ENCODE results near the gene ATOX1. TPM values are rescaled to one million over a fixed set of nuclear protein-coding genes. Genes with fewer than 3 reads are reported as not detected.

Gene ATOX1
- total RNA-seq, 2 donors from 2014 or later = 54.6 to 62.4 TPM

DNA sequence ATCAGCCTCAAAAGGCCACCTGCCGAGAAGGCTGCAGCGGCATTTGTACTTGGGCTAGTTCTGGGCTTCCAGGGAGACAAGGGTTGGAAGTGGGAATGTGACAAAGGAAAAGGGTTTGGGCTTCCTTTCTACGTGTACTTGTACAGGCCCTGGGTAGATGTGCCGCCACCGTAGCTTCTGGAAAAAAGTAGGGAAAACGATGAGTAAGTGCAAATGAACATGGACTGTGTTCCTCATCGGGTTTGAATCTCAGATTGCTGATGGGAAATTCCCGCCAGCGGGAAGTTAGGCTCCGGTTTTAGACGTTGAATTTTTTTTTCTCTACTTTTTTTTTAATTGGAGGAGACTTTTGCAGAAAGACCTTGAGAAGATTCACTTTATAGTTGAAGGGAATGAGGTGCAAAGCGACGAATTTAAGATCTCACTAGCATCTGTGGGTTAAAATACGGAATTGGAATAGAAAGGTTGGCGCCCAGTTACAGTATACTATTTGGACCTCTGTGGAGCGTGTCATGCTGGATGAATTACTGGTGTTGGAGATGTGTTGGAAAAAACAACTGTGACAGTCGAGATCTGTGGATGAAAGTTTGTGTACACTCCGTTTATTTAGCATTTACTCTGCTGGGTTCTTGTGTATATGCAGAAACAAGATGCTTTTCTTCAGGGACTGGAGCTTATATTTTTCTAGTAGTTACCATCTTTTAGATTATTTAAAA is 14.6 kb upstream of the ATOX1 start:
- Histone ChIP-seq H3K36me3 (no peaks in the 10 kb centered on the region), H3K27me3 (no peaks in the 10 kb centered on the region), H3K9ac (ENCODE audit: low read depth in 2 of 2, low read length in 2 of 2) (peak overlapping the region; percentile 81 to 97), H3K9me3 (no peaks in the 10 kb centered on the region), H3K27ac (peak overlapping the region; percentile 92), H3K4me1 (peaks cover 10% of the 10 kb centered on the region), H3K4me3 (peak overlapping the region; percentile 75)
- TF ChIP-seq, protein P1, sequence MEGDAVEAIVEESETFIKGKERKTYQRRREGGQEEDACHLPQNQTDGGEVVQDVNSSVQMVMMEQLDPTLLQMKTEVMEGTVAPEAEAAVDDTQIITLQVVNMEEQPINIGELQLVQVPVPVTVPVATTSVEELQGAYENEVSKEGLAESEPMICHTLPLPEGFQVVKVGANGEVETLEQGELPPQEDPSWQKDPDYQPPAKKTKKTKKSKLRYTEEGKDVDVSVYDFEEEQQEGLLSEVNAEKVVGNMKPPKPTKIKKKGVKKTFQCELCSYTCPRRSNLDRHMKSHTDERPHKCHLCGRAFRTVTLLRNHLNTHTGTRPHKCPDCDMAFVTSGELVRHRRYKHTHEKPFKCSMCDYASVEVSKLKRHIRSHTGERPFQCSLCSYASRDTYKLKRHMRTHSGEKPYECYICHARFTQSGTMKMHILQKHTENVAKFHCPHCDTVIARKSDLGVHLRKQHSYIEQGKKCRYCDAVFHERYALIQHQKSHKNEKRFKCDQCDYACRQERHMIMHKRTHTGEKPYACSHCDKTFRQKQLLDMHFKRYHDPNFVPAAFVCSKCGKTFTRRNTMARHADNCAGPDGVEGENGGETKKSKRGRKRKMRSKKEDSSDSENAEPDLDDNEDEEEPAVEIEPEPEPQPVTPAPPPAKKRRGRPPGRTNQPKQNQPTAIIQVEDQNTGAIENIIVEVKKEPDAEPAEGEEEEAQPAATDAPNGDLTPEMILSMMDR (IDR thresholded peaks at IDR 0.05) = no peak
- intact Hi-C loops (cut with DNase I) = no loop called here
- DNase-seq = no peak

DNA sequence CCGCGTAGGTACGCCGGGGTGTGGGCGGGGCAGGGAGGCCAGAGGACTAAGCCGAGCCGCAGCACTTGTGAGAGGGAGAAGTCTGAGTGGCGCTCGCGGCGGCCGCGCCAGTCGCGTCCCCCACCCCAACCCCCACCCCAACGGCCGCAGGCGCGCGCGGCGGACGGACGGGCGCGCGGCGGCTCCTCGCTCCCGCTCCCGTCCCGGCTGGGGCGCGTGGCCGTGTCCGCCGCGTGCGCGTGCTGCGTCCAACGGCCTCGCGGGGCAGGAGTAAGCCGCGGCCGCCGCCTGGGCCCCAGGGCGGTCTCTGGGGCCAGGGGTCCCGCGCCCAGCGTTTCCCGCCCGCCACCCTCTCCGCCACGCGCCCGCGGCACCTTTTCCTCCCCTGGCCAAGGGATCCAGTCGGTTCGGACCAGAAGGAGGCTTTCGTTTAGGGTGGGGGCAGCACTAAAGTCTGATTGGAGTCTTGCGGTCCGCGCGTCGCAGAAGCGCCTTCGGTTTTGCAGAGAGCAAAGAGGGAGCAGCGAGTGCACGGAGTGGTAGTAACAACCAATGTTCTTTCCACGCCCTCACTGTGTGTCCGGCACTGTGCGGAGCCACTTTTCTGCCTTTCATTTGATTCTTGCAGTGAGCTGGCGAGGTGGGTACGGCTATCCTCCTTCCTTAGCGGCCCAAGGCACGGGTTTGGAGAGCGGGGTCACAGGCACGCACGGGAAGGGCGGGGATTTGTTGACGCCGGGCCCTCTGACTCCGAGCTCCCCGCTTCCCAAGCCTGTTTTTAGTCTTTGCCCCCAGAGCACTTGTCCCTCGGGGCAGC is 13.8 kb upstream of the ATOX1 start:
- DNase-seq = peak; percentile 65
- peak overlapping the region; percentile 92 for H3K27ac ChIP-seq
- H3K9ac ChIP-seq (ENCODE audit: low read depth in 2 of 2, low read length in 2 of 2) = peak overlapping the region; percentile 81 to 97
- H3K4me1 ChIP-seq = peaks cover 10% of the 10 kb centered on the region
- intact Hi-C loops (cut with DNase I) = no loop called here
- no peaks in the 10 kb centered on the region for H3K9me3 ChIP-seq
- TF ChIP-seq, protein P1 (IDR thresholded peaks at IDR 0.05) = no peak
- H3K4me3 ChIP-seq = peak overlapping the region; percentile 75
- no peaks in the 10 kb centered on the region for H3K27me3 ChIP-seq
- H3K36me3 ChIP-seq = no peaks in the 10 kb centered on the region

DNA sequence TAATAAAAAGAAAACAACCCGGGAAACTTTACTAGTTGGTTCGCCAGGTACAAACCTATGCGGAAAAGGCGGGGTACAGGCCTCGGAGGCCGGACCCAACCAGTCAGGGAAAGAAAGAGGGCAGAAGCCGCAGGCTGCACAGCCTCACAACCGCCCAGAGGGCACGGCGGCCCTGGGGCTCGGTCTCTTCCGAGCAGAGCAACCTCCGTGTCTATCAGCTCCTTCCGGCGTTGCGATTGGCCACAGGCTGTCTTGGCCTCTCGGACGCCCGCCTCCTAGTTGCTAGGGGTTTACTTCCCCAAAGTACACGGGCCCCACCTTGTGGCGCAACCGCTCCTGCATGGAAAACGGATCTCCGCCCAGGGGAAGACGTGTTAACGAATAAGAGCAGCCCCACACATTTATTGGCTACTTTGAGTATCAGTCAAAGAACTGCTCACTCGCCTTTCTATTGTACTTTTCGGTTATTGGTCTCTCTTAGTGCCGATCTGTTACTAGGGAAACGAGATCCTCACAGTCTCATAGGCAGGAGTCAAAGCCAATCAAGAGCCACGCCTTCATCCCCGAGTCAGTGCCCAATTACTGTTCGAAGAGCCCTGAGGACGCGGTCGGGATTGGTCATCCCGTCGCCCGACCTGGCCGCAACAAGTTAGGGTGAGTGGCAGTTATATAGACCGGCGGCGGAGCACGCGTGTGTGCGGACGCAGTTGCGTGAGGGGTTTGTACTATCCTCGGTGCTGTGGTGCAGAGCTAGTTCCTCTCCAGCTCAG is 13.0 kb upstream of the ATOX1 start, which contains the start of gene G3BP1:
G3BP1 (plus strand) TSS at position 696 of the 770 bp plus-strand sequence. CDS start 14,667 bp downstream, outside the sequence.
- Histone ChIP-seq H3K27ac (peak within 1 kb of the TSS; percentile 92), H3K4me1 (peaks cover 10% of the 10 kb centered on the region), H3K9me3 (no peaks in the 10 kb centered on the region), H3K4me3 (peak within 1 kb of the TSS; percentile 75), H3K27me3 (no peaks in the 10 kb centered on the region), H3K36me3 (no peaks in the 10 kb centered on the region), H3K9ac (ENCODE audit: low read depth in 2 of 2, low read length in 2 of 2) (peak within 1 kb of the TSS; percentile 91 to 97)
- peak; percentile 100 for DNase-seq
- TF ChIP-seq, protein P1 (IDR thresholded peaks at IDR 0.05) = peak; percentile 55
- intact Hi-C loops (cut with DNase I) = no loop called here

DNA sequence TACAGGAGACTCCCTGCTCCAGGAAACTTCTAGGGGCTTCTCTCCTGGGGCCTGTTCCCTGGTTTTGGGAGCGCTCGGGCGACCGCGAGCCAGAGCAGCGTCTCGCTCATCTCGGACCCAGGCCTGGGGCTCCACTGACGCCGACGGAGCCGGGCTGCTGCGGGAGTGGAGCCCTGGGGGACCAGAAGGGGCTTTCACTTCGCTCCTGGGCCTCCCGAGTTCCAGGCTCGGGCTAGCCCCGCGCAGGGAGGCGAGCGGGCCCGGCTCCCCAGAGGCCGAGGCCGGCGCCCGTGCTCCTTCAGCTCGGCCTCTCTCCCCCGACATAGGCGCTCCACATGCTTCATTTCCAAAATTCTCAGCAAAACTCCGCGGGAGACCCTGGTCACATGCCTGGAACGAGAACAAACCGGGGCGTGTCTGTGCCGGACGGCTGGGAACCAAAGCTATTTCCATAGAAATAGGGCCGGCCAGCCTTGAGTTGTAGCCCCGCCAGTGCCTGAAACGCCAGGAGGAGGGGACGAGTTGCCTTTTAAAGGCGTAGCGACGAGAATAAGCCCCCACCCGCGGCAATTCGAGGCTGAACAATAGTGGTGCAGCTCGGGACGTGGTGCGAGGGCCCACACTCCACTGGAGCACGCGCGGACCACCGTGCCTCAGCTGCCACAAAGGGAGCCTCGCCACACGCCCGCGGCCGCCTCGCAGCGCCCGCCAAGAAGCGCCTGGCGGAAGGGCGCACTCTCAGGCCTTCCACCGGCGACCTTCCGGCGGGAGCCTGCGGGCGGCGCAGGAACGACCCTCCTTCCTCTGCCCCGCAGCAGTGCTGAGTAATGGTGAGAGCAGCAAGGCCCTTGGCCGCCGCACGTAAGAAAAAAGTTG is 12.2 kb upstream of the ATOX1 start:
- H3K27ac ChIP-seq = peak overlapping the region; percentile 92
- H3K4me1 ChIP-seq = peaks cover 10% of the 10 kb centered on the region
- DNase-seq = peak; percentile 67
- intact Hi-C loops (cut with DNase I) = no loop called here
- H3K36me3 ChIP-seq = no peaks in the 10 kb centered on the region
- H3K9me3 ChIP-seq = no peaks in the 10 kb centered on the region
- H3K27me3 ChIP-seq = no peaks in the 10 kb centered on the region
- TF ChIP-seq, protein P1 (IDR thresholded peaks at IDR 0.05) = no peak
- H3K9ac ChIP-seq (ENCODE audit: low read depth in 2 of 2, low read length in 2 of 2) = peak overlapping the region; percentile 91 to 95
- H3K4me3 ChIP-seq = peak overlapping the region; percentile 43

All from colonic mucosa (tissue), 4 donors.